GM10248 (cell line): ENCODE results near the gene CNNM3.

ENCODE experiments used
- CTCF ChIA-PET: fragments of 300-600 bp; sonication (Branson Sonifier 250); formaldehyde crosslinking; extraction: SDS; loops from one replicate; lab custom pipeline; 2021; ENCODE audit warnings: antibody characterized with exemption; lab: Yijun Ruan, JAX
- POLR2A ChIA-PET: fragments of 350-650 bp; sonication (Branson Sonifier 250); formaldehyde crosslinking; extraction: SDS; loops from one replicate; lab custom pipeline; 2020; ENCODE audit warnings: antibody characterized with exemption; lab: Yijun Ruan, JAX
- DNase-seq: peaks from one replicate; pipeline ENCODE4 v3.0.0; 2012; ENCODE audit errors: extremely low spot score
- CTCF ChIP-seq: IDR thresholded peaks from 2 replicates; pipeline ENCODE4 v1.5.1; 2012; ENCODE audit warnings: mild to moderate bottlenecking, low read depth; ENCODE audit errors: extremely low read depth, missing control alignments, control extremely low read depth

Gene CNNM3

GRCh38 chr2:96798733-96799622 is 17.1 kb upstream of the CNNM3 start:
- TF ChIP-seq CTCF, result no peak
- DNase-seq, result no peak
- ChIA-PET CTCF (interaction anchor here (1.4 to 5.3 kb wide), 9 partner anchors 8 to 65 kb away, joined by 4 to 53 read pairs (median 7); partner anchors contain the start of gene CNNM4), POLR2A (no interaction called here)

- ChIA-PET CTCF (interaction anchor here (1.4 to 5.3 kb wide), 14 partner anchors 8 to 807 kb away, joined by 3 to 53 read pairs (median 8); partner anchors contain the start of gene CNNM4), POLR2A (no interaction called here)
- no peak for TF ChIP-seq CTCF
These were observed 16.5 kb upstream of the CNNM3 start for GRCh38 chr2:96799623-96799935.

GRCh38 chr2:96800061-96801004 is 15.7 kb upstream of the CNNM3 start:
- TF ChIP-seq CTCF, result no peak
- no peak for DNase-seq
- POLR2A ChIA-PET, result no interaction called here
- CTCF ChIA-PET, result interaction anchor here (1.0 to 5.3 kb wide), 25 partner anchors 9 to 807 kb away, joined by 3 to 53 read pairs (median 5); partner anchors contain the start of genes CNNM4 and KANSL3

More at GRCh38 chr2:96799623-96799935, 16.5 kb upstream of the CNNM3 start:
- DNase-seq, result no peak

GRCh38 chr2:96801005-96801785 is 14.9 kb upstream of the CNNM3 start:
- ChIA-PET POLR2A (no interaction called here), CTCF (interaction anchor here (1.0 to 5.3 kb wide), 23 partner anchors 9 to 808 kb away, joined by 3 to 53 read pairs (median 5); partner anchors contain the start of genes CNNM4 and KANSL3)
- peak; percentile 89 for DNase-seq
- TF ChIP-seq CTCF, result peak; percentile 97

- ChIA-PET POLR2A (interaction anchor here (0.6 kb wide), 1 partner anchor 31 kb away, joined by 3 read pairs; no protein-coding TSS in a partner anchor), CTCF (interaction anchor here (0.8 to 5.3 kb wide), 21 partner anchors 8 to 90 kb away, joined by 3 to 53 read pairs (median 6); partner anchors contain the start of genes ANKRD39, CNNM3 and CNNM4)
- DNase-seq, result peak; percentile 77
- TF ChIP-seq CTCF, result no peak
These were observed 14.1 kb upstream of the CNNM3 start for GRCh38 chr2:96801786-96802595.
